Vagina (tissue), 2 donors: ENCODE data around the gene DCC.

Experiments
- CTCF ChIP-seq, 3 experiments: fragments of 450-650 bp in 2 of 3; fragments of 200-600 bp in 1 of 3; sonication (generic) in 1 of 3; IDR thresholded peaks; one replicate each; pipeline ENCODE4 v1.5.1; 2017 to 2019; ENCODE audit warnings: antibody characterized with exemption in 3 of 3, mild to moderate bottlenecking in 2 of 3, moderate library complexity in 2 of 3
- POLR2A ChIP-seq, 2 donors: fragments of 450-650 bp; IDR thresholded peaks; one replicate each; pipeline ENCODE4 v1.6.1; 2017; ENCODE audit warnings: antibody characterized with exemption in 2 of 2, mild to moderate bottlenecking in 2 of 2, moderate library complexity in 2 of 2
- POLR2AphosphoS5 ChIP-seq, 2 donors: sonication (generic); formaldehyde crosslinking; IDR thresholded peaks; one replicate each; pipeline ENCODE4 v1.9.0; 2017; ENCODE audit warnings: antibody characterized with exemption in 2 of 2, mild to moderate bottlenecking in 2 of 2, low read depth in 1 of 2; ENCODE audit not compliant: insufficient read depth in 1 of 2

GRCh38 chr18:52970686-52971085, 630.7 kb downstream of the DCC start:
- TF ChIP-seq POLR2A (IDR thresholded peaks at IDR 0.05): no peak
- no peak for TF ChIP-seq CTCF (IDR thresholded peaks at IDR 0.05)
- TF ChIP-seq POLR2AphosphoS5 (IDR thresholded peaks at IDR 0.05; ENCODE audit: insufficient read depth in 1 of 2, low read depth in 1 of 2): no peak
